Activated CD4-positive, alpha-beta T cell treated with anti-CD3 and anti-CD28 coated beads for 48 hours (primary cell): ENCODE measurements around the gene CLIC4.
"Not testable (repeated sequence)": the region's sequence is repeated elsewhere in the genome, so short reads cannot be mapped to it uniquely, and the experiment has no call there.

Experiments
- DNase-seq: peaks from one replicate; pipeline ENCODE4 v3.0.0-alpha.2; 2020

The CLIC4 gene

GRCh38 chr1:24748191-24749121 lies 3.2 kb downstream of the CLIC4 start:
- no peak for DNase-seq

- no peak for DNase-seq
These were observed 4.0 kb downstream of the CLIC4 start for GRCh38 chr1:24749252-24749651.

- no peak for DNase-seq
These were observed 4.6 kb downstream of the CLIC4 start for GRCh38 chr1:24749886-24750285.

GRCh38 chr1:24751833-24752232 lies 6.6 kb downstream of the CLIC4 start:
- no peak for DNase-seq

- no peak for DNase-seq
These were observed 7.1 kb downstream of the CLIC4 start for GRCh38 chr1:24752305-24752704.

- no peak for DNase-seq
These were observed 9.0 kb downstream of the CLIC4 start for GRCh38 chr1:24754229-24754628.

- DNase-seq: not testable (repeated sequence)
These were observed 10.1 kb downstream of the CLIC4 start for GRCh38 chr1:24755323-24755722.

- no peak for DNase-seq
These were observed 11.1 kb downstream of the CLIC4 start for GRCh38 chr1:24756395-24756794.

GRCh38 chr1:24759492-24759891 lies 14.2 kb downstream of the CLIC4 start:
- no peak for DNase-seq

- DNase-seq: no peak
These were observed 16.3 kb downstream of the CLIC4 start for GRCh38 chr1:24761582-24761981.

GRCh38 chr1:24762133-24762676 lies 17.0 kb downstream of the CLIC4 start:
- no peak for DNase-seq

- DNase-seq: no peak
These were observed 18.4 kb downstream of the CLIC4 start for GRCh38 chr1:24763671-24764070.

GRCh38 chr1:24764439-24764838 lies 19.2 kb downstream of the CLIC4 start:
- DNase-seq: no peak

GRCh38 chr1:24764848-24765247 lies 19.6 kb downstream of the CLIC4 start:
- no peak for DNase-seq

- DNase-seq: no peak
These were observed 20.2 kb downstream of the CLIC4 start for GRCh38 chr1:24765308-24765988.

- DNase-seq: no peak
These were observed 22.1 kb downstream of the CLIC4 start for GRCh38 chr1:24767351-24767750.

GRCh38 chr1:24768873-24769605 lies 23.8 kb downstream of the CLIC4 start:
- DNase-seq: no peak

- DNase-seq: no peak
These were observed 24.7 kb downstream of the CLIC4 start for GRCh38 chr1:24769656-24770651.

GRCh38 chr1:24770881-24771280 lies 25.6 kb downstream of the CLIC4 start:
- no peak for DNase-seq

GRCh38 chr1:24771574-24771973 lies 26.3 kb downstream of the CLIC4 start:
- DNase-seq: no peak

- no peak for DNase-seq
These were observed 28.4 kb downstream of the CLIC4 start for GRCh38 chr1:24773618-24774017.

- no peak for DNase-seq
These were observed 30.1 kb downstream of the CLIC4 start for GRCh38 chr1:24775348-24775747.
